Keratinocyte (primary cell): ENCODE measurements around the gene STEAP1. TPM values are rescaled to one million over a fixed set of nuclear protein-coding genes. Genes with fewer than 3 reads are reported as not detected.

Experiments used
- DNase-seq: peaks from one replicate; pipeline ENCODE4 v3.0.0-alpha.2; 2011; ENCODE audit warnings: low read depth, missing footprints, low spot score
- FAIRE-seq: peaks from 2 replicates; lab custom pipeline; 2011; peaks lifted over from hg19 to GRCh38; lab: Jason Lieb, UNC
- H2AFZ ChIP-seq: 2 replicates; pipeline ENCODE4 v1.6.0; 2012; ENCODE audit warnings: low read length, control low read depth, inconsistent platforms; ENCODE audit not compliant: control insufficient read depth
- H3K27ac ChIP-seq: 2 replicates; pipeline ENCODE4 v1.5.1; 2011; ENCODE audit warnings: low read length; ENCODE audit not compliant: control insufficient read depth, insufficient read depth
- H3K27me3 ChIP-seq: 3 replicates; pipeline ENCODE4 v1.6.0; 2011; ENCODE audit warnings: low read length; ENCODE audit not compliant: control insufficient read depth, insufficient read depth; ENCODE audit errors: extremely low read depth
- H3K36me3 ChIP-seq, 2 experiments: 2 replicates in 1 of 2; 3 replicates in 1 of 2; pipeline ENCODE4 v1.5.1; 2011; ENCODE audit warnings: low read length in 2 of 2, mild to moderate bottlenecking in 1 of 2; ENCODE audit not compliant: control insufficient read depth in 2 of 2, insufficient read depth in 2 of 2; ENCODE audit errors: extremely low read depth in 1 of 2
- H3K4me1 ChIP-seq: 3 replicates; pipeline ENCODE4 v1.5.1; 2011; ENCODE audit warnings: low read length; ENCODE audit not compliant: control insufficient read depth, insufficient read depth; ENCODE audit errors: extremely low read depth
- H3K4me2 ChIP-seq: 3 replicates; pipeline ENCODE4 v1.6.0; 2011; ENCODE audit warnings: low read depth, low read length; ENCODE audit not compliant: control insufficient read depth, insufficient read depth; ENCODE audit errors: extremely low read depth
- H3K4me3 ChIP-seq, 3 experiments: fragments of 200-600 bp in 1 of 3; sonication (generic) in 1 of 3; 2 replicates in 2 of 3; 3 replicates in 1 of 3; pipeline ENCODE4 v1.5.1; 2011 to 2016; ENCODE audit warnings: low read length in 3 of 3, mild to moderate bottlenecking in 3 of 3, control low read depth in 2 of 3, inconsistent platforms in 1 of 3, low read depth in 1 of 3, mixed read lengths in 1 of 3, mixed run types in 1 of 3, moderate library complexity in 1 of 3; ENCODE audit not compliant: control insufficient read depth in 2 of 3, insufficient read depth in 2 of 3; ENCODE audit errors: extremely low read depth in 1 of 3
- H3K79me2 ChIP-seq: 2 replicates; pipeline ENCODE4 v1.6.0; 2012; ENCODE audit warnings: low read length; ENCODE audit not compliant: control insufficient read depth, insufficient read depth
- H3K9ac ChIP-seq: 3 replicates; pipeline ENCODE4 v1.6.0; 2011; ENCODE audit warnings: low read length; ENCODE audit not compliant: control insufficient read depth, insufficient read depth; ENCODE audit errors: extremely low read depth
- H3K9me1 ChIP-seq: 3 replicates; pipeline ENCODE4 v1.6.0; 2011; ENCODE audit warnings: low read length; ENCODE audit not compliant: control insufficient read depth, insufficient read depth; ENCODE audit errors: extremely low read depth
- H3K9me3 ChIP-seq: 2 replicates; pipeline ENCODE4 v1.5.1; 2012; ENCODE audit warnings: low read depth, low read length; ENCODE audit not compliant: control insufficient read depth
- H4K20me1 ChIP-seq: 3 replicates; pipeline ENCODE4 v1.6.0; 2011; ENCODE audit warnings: low read length; ENCODE audit not compliant: control insufficient read depth, insufficient read depth; ENCODE audit errors: extremely low read depth
- EZH2 ChIP-seq: IDR thresholded peaks from one replicate; pipeline ENCODE4 v1.6.1; 2012; ENCODE audit warnings: inconsistent platforms, mild to moderate bottlenecking, low read length, moderate library complexity
- dilution Hi-C: fragments of 300-500 bp; cut with MboI; formaldehyde crosslinking; loops from one replicate; pipeline ENCODE4 v1.7.0; 2020; ENCODE audit warnings: low sequenced_read_pairs; ENCODE audit not compliant: extremely low pct_ligation_motif_present
- polyA plus RNA-seq, 5 experiments: library from polyadenylated mRNA; depleted of rRNA in 3 of 5; stranded (reverse) in 3 of 5; stranded (forward) in 1 of 5; unstranded in 1 of 5; fragments of >200 nt; gene quantifications; 1 replicate in 1 of 5; 2 replicates in 3 of 5; 3 replicates in 1 of 5; pipeline versions ENCODE4 v1.2.1 to v1.2.3, GENCODE V29; 2011 to 2012; ENCODE audit warnings: missing spikeins in 2 of 5, low read depth in 1 of 5, low replicate concordance in 1 of 5
- TF ChIP-seq, protein P1 (sequence below), 3 experiments: IDR thresholded peaks in 1 of 3; conservative IDR thresholded peaks in 1 of 3; optimal IDR thresholded peaks in 1 of 3; 2 replicates in 2 of 3; 3 replicates in 1 of 3; pipeline versions ENCODE3 to v1.5.1; 2011; ENCODE audit warnings: low read length in 3 of 3, mild to moderate bottlenecking in 3 of 3, moderate library complexity in 2 of 3, control low read depth in 1 of 3, inconsistent platforms in 1 of 3; ENCODE audit not compliant: insufficient read depth in 2 of 3; ENCODE audit errors: extremely low read depth in 1 of 3

Gene STEAP1
- polyA plus RNA-seq, 1 donor (not counting 4 experiments of a cell fraction or from before 2014, with no cell fraction given) = 19.0 TPM

- Histone ChIP-seq H3K9me3 (no peaks in the 10 kb centered on the region), H3K36me3 (no peaks in the 10 kb centered on the region), H3K27ac (no peak overlapping the region), H2AFZ (no peak overlapping the region), H3K4me1 (no peaks in the 10 kb centered on the region), H3K9me1 (no peaks in the 10 kb centered on the region), H3K79me2 (peaks cover 1% of the 10 kb centered on the region), H3K27me3 (no peaks in the 10 kb centered on the region), H3K9ac (no peak overlapping the region), H4K20me1 (no peaks in the 10 kb centered on the region), H3K4me2 (no peak overlapping the region), H3K4me3 (no peak overlapping the region)
- DNase-seq (no peak), FAIRE-seq (no peak)
- TF ChIP-seq EZH2 = no peak
- TF ChIP-seq, protein P1, sequence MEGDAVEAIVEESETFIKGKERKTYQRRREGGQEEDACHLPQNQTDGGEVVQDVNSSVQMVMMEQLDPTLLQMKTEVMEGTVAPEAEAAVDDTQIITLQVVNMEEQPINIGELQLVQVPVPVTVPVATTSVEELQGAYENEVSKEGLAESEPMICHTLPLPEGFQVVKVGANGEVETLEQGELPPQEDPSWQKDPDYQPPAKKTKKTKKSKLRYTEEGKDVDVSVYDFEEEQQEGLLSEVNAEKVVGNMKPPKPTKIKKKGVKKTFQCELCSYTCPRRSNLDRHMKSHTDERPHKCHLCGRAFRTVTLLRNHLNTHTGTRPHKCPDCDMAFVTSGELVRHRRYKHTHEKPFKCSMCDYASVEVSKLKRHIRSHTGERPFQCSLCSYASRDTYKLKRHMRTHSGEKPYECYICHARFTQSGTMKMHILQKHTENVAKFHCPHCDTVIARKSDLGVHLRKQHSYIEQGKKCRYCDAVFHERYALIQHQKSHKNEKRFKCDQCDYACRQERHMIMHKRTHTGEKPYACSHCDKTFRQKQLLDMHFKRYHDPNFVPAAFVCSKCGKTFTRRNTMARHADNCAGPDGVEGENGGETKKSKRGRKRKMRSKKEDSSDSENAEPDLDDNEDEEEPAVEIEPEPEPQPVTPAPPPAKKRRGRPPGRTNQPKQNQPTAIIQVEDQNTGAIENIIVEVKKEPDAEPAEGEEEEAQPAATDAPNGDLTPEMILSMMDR (optimal IDR thresholded peaks at IDR 0.05 in 1 of 3, IDR thresholded peaks at IDR 0.05 in 1 of 3, conservative IDR thresholded peaks at IDR 0.05 in 1 of 3; ENCODE audit: extremely low read depth in 1 of 3, insufficient read depth in 2 of 3, low read length in 3 of 3) = no peak
- dilution Hi-C loops = no loop called here
These were observed 9.3 kb downstream of the STEAP1 start for GRCh38 chr7:90163534-90163933.

- Histone ChIP-seq H3K27me3 (no peaks in the 10 kb centered on the region), H3K9ac (no peak overlapping the region), H3K4me1 (no peaks in the 10 kb centered on the region), H4K20me1 (no peaks in the 10 kb centered on the region), H3K9me3 (no peaks in the 10 kb centered on the region), H3K4me3 (no peak overlapping the region), H3K36me3 (no peaks in the 10 kb centered on the region), H3K4me2 (no peak overlapping the region), H2AFZ (no peak overlapping the region), H3K9me1 (no peaks in the 10 kb centered on the region), H3K27ac (no peak overlapping the region), H3K79me2 (no peaks in the 10 kb centered on the region)
- dilution Hi-C loops = no loop called here
- TF ChIP-seq EZH2 = no peak
- TF ChIP-seq, protein P1 (optimal IDR thresholded peaks at IDR 0.05 in 1 of 3, IDR thresholded peaks at IDR 0.05 in 1 of 3, conservative IDR thresholded peaks at IDR 0.05 in 1 of 3; ENCODE audit: extremely low read depth in 1 of 3, insufficient read depth in 2 of 3, low read length in 3 of 3) = no peak
- no peak for DNase-seq
- no peak for FAIRE-seq
These were observed 11.5 kb downstream of the STEAP1 start for GRCh38 chr7:90165724-90166123.
